GM19455 (cell line): ENCODE measurements around the gene DHTKD1.
"Not testable (repeated sequence)": the region's sequence is repeated elsewhere in the genome, so short reads cannot be mapped to it uniquely, and the experiment has no call there.

Experiments used
- ATAC-seq: cut with Tn5 transposase; IDR thresholded peaks from one replicate; pipeline ENCODE4 v1.9.1; 2021; ENCODE audit not compliant: unreplicated experiment

The DHTKD1 gene

GRCh38 chr10:12062754-12063482 lies 5.8 kb upstream of the DHTKD1 start:
- ATAC-seq: no peak

GRCh38 chr10:12063483-12063818 lies 5.3 kb upstream of the DHTKD1 start:
- ATAC-seq: no peak

- ATAC-seq: no peak
Observed at GRCh38 chr10:12067336-12067735, 1.4 kb upstream of the DHTKD1 start.

GRCh38 chr10:12071441-12071840 lies 2.7 kb downstream of the DHTKD1 start:
- not testable (repeated sequence) for ATAC-seq

GRCh38 chr10:12073526-12073925 lies 4.8 kb downstream of the DHTKD1 start:
- ATAC-seq: no peak

- no peak for ATAC-seq
Observed at GRCh38 chr10:12077580-12078180, 8.9 kb downstream of the DHTKD1 start.

GRCh38 chr10:12081470-12081869 lies 12.7 kb downstream of the DHTKD1 start:
- no peak for ATAC-seq

GRCh38 chr10:12081879-12082557 lies 13.3 kb downstream of the DHTKD1 start:
- ATAC-seq: no peak

GRCh38 chr10:12088919-12089318 lies 20.2 kb downstream of the DHTKD1 start:
- no peak for ATAC-seq

GRCh38 chr10:12091421-12091820 lies 22.7 kb downstream of the DHTKD1 start:
- ATAC-seq: no peak

- not testable (repeated sequence) for ATAC-seq
Observed at GRCh38 chr10:12097361-12097760, 28.6 kb downstream of the DHTKD1 start.

GRCh38 chr10:12097791-12098190 lies 29.0 kb downstream of the DHTKD1 start:
- no peak for ATAC-seq

- ATAC-seq: no peak
Observed at GRCh38 chr10:12098966-12099365, 30.2 kb downstream of the DHTKD1 start.

- no peak for ATAC-seq
Observed at GRCh38 chr10:12103802-12104201, 35.0 kb downstream of the DHTKD1 start.

- ATAC-seq: no peak
Observed at GRCh38 chr10:12107781-12108180, 39.0 kb downstream of the DHTKD1 start.

- no peak for ATAC-seq
Observed at GRCh38 chr10:12109286-12109685, 40.5 kb downstream of the DHTKD1 start.

GRCh38 chr10:12111528-12111927 lies 42.8 kb downstream of the DHTKD1 start:
- ATAC-seq: no peak

GRCh38 chr10:12113627-12114026 lies 44.9 kb downstream of the DHTKD1 start:
- no peak for ATAC-seq

- ATAC-seq: no peak
Observed at GRCh38 chr10:12121673-12122072, 52.9 kb downstream of the DHTKD1 start.

- peak; percentile 91 for ATAC-seq
Observed at GRCh38 chr10:12129222-12130111, 60.7 kb downstream of the DHTKD1 start, which contains the start of gene SEC61A2. TSS of gene SEC61A2 (plus strand) at chr10:12129677. CDS start at chr10:12129788, 111 bp downstream.

- peak; percentile 37 for ATAC-seq
Observed at GRCh38 chr10:12130237-12130872, 61.6 kb downstream of the DHTKD1 start.
